SU-DHL-6 (cell line): Measurements from ENCODE around the gene ATP9B.

Experiments
- EZH2phosphoT487 ChIP-seq: fragments of 200-600 bp; sonication (generic), shearing (Covaris generic); conservative IDR thresholded peaks from 2 replicates; pipeline ENCODE4 v1.6.1; 2018; ENCODE audit warnings: mild to moderate bottlenecking, antibody characterized with exemption, low read length, moderate library complexity, mixed read lengths
- TF ChIP-seq, protein P1 (sequence below): fragments of 200-600 bp; sonication (generic); IDR thresholded peaks from one replicate; pipeline ENCODE4 v1.5.1; 2017; ENCODE audit warnings: antibody characterized with exemption, mild to moderate bottlenecking, low read length, moderate library complexity; ENCODE audit not compliant: insufficient read depth, poor library complexity, severe bottlenecking

DNA sequence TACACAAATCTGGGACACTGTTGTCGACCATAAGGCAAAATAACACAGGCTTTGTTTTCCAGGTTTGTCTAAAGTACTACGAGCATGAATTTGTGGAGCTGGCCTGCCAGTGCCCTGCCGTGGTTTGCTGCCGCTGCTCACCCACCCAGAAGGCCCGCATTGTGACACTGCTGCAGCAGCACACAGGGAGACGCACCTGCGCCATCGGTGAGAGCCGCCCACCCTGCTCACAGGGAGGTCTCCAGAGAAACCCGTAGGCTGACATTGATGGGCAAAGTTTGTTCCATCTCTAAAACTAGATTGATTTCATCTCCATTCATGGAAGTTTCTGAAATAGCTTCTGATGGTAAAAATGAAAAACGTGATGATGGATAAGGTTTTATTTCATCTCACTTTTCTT lies 276.2 kb downstream of the ATP9B start:
- TF ChIP-seq, protein P1, sequence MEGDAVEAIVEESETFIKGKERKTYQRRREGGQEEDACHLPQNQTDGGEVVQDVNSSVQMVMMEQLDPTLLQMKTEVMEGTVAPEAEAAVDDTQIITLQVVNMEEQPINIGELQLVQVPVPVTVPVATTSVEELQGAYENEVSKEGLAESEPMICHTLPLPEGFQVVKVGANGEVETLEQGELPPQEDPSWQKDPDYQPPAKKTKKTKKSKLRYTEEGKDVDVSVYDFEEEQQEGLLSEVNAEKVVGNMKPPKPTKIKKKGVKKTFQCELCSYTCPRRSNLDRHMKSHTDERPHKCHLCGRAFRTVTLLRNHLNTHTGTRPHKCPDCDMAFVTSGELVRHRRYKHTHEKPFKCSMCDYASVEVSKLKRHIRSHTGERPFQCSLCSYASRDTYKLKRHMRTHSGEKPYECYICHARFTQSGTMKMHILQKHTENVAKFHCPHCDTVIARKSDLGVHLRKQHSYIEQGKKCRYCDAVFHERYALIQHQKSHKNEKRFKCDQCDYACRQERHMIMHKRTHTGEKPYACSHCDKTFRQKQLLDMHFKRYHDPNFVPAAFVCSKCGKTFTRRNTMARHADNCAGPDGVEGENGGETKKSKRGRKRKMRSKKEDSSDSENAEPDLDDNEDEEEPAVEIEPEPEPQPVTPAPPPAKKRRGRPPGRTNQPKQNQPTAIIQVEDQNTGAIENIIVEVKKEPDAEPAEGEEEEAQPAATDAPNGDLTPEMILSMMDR, result no peak
- TF ChIP-seq EZH2phosphoT487, result no peak
